Activated T-cell treated with anti-CD3 and anti-CD28 coated beads, Interleukin-2, amount 50 U/mL, for 72 hours (primary cell): ENCODE results near the gene MUC5B. TPM values are rescaled to one million over a fixed set of nuclear protein-coding genes. Genes with fewer than 3 reads are reported as not detected.
"Not testable (repeated sequence)": the region's sequence is repeated elsewhere in the genome, so short reads cannot be mapped to it uniquely, and the experiment has no call there.

ENCODE experiments used
- ATAC-seq, 2 donors: fragments of 150-1000 bp; cut with Tn5 transposase; replicated peaks in 1 of 2; 2 replicates each; pipeline ENCODE4 v1.10.0; 2021; ENCODE audit warnings: moderate library complexity in 2 of 2, mild to moderate bottlenecking in 1 of 2
- DNase-seq, 2 donors: peaks; one replicate each; pipeline ENCODE4 v3.0.0; 2021 to 2022; ENCODE audit warnings: mixed read lengths in 1 of 2
- H3K27ac Mint-ChIP-seq: one replicate; pipeline ENCODE4 v1.8.0; 2022; ENCODE audit warnings: mild to moderate bottlenecking, moderate library complexity, mixed read lengths
- H3K27me3 Mint-ChIP-seq: one replicate; pipeline ENCODE4 v1.8.0; 2022; ENCODE audit warnings: low read depth, mixed read lengths
- H3K36me3 Mint-ChIP-seq, 2 donors: one replicate each; pipeline ENCODE4 v1.8.0; 2022; ENCODE audit warnings: mixed read lengths in 2 of 2, mild to moderate bottlenecking in 1 of 2; ENCODE audit not compliant: insufficient read depth in 2 of 2
- H3K4me1 Mint-ChIP-seq: one replicate; pipeline ENCODE4 v1.8.0; 2022; ENCODE audit warnings: low read depth, mixed read lengths
- H3K4me3 Mint-ChIP-seq, 2 donors: one replicate each; pipeline ENCODE4 v1.8.0; 2022; ENCODE audit warnings: mild to moderate bottlenecking in 2 of 2, mixed read lengths in 2 of 2, moderate library complexity in 2 of 2
- H3K9me3 Mint-ChIP-seq, 2 donors: one replicate each; pipeline ENCODE4 v1.8.0; 2022; ENCODE audit warnings: mixed read lengths in 2 of 2
- total RNA-seq, 2 donors: library from RNA; stranded (reverse); gene quantifications; one replicate each; pipeline ENCODE4 v1.2.3, GENCODE V29; 2022

MUC5B gene, protein sequence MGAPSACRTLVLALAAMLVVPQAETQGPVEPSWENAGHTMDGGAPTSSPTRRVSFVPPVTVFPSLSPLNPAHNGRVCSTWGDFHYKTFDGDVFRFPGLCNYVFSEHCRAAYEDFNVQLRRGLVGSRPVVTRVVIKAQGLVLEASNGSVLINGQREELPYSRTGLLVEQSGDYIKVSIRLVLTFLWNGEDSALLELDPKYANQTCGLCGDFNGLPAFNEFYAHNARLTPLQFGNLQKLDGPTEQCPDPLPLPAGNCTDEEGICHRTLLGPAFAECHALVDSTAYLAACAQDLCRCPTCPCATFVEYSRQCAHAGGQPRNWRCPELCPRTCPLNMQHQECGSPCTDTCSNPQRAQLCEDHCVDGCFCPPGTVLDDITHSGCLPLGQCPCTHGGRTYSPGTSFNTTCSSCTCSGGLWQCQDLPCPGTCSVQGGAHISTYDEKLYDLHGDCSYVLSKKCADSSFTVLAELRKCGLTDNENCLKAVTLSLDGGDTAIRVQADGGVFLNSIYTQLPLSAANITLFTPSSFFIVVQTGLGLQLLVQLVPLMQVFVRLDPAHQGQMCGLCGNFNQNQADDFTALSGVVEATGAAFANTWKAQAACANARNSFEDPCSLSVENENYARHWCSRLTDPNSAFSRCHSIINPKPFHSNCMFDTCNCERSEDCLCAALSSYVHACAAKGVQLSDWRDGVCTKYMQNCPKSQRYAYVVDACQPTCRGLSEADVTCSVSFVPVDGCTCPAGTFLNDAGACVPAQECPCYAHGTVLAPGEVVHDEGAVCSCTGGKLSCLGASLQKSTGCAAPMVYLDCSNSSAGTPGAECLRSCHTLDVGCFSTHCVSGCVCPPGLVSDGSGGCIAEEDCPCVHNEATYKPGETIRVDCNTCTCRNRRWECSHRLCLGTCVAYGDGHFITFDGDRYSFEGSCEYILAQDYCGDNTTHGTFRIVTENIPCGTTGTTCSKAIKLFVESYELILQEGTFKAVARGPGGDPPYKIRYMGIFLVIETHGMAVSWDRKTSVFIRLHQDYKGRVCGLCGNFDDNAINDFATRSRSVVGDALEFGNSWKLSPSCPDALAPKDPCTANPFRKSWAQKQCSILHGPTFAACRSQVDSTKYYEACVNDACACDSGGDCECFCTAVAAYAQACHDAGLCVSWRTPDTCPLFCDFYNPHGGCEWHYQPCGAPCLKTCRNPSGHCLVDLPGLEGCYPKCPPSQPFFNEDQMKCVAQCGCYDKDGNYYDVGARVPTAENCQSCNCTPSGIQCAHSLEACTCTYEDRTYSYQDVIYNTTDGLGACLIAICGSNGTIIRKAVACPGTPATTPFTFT (N-terminal part only)
- not detected for total RNA-seq

DNA sequence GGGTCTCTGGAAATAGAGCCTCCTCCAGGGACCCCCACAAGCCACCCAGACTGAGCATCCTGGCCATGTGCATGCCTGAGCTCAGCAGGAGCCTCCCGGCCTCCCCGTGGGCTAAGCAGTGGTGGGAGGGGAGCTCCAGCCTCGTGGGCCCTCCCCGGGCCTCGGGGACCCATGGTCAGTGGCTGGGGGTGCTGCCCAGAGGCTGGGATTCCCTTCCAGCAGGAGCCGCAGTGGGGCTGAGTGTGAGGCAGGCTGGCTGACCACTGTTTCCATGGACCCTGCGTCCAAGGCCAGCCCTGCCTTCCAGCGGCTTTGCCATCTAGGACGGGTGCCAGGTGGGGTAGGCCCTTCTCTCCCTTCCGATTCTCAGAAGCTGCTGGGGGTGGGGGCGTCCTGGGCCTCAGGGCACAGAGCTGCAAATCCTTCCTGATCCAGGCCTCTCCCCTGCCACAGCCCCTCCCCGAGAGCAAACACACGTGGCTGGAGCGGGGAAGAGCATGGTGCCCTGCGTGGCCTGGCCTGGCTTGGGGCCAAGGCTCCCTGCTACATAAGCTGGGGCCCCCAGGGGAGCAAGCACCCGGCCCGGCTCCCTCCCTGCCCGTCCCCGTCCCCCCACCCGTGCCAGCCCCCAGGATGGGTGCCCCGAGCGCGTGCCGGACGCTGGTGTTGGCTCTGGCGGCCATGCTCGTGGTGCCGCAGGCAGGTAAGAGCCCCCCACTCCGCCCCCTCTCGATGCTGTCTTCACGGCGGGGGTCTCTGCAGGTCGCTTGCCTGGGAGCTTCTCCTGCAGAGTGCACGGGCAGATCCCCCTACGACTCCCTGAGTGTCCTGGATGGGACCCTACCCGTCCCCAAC is at the start of gene MUC5B:
Gene MUC5B (plus strand): TSS at position 576 of the 855 bp plus-strand sequence. CDS start 58 bp downstream, at position 634.
- H3K27ac Mint-ChIP-seq: no peak within 1 kb of the TSS
- H3K4me3 Mint-ChIP-seq: no peak within 1 kb of the TSS
- H3K27me3 Mint-ChIP-seq: no peaks in the 10 kb centered on the region
- no peak for DNase-seq
- no peaks in the 10 kb centered on the region for H3K4me1 Mint-ChIP-seq
- no peaks in the 10 kb centered on the region for H3K9me3 Mint-ChIP-seq
- ATAC-seq: no peak
- no peaks in the 10 kb centered on the region for H3K36me3 Mint-ChIP-seq

GRCh38 chr11:1173396-1173795 is 49.5 kb upstream of the MUC5B start:
- H3K4me1 Mint-ChIP-seq, ATAC-seq, H3K27me3 Mint-ChIP-seq, H3K27ac Mint-ChIP-seq, H3K4me3 Mint-ChIP-seq, DNase-seq: not testable (repeated sequence)
- peaks cover 0 to 10% of the 10 kb centered on the region in 2 donors for H3K36me3 Mint-ChIP-seq
- peaks cover 11 to 22% of the 10 kb centered on the region in 2 donors for H3K9me3 Mint-ChIP-seq

GRCh38 chr11:1174441-1175370 is 48.2 kb upstream of the MUC5B start:
- H3K36me3 Mint-ChIP-seq: peaks cover 0 to 10% of the 10 kb centered on the region in 2 donors

DNA sequence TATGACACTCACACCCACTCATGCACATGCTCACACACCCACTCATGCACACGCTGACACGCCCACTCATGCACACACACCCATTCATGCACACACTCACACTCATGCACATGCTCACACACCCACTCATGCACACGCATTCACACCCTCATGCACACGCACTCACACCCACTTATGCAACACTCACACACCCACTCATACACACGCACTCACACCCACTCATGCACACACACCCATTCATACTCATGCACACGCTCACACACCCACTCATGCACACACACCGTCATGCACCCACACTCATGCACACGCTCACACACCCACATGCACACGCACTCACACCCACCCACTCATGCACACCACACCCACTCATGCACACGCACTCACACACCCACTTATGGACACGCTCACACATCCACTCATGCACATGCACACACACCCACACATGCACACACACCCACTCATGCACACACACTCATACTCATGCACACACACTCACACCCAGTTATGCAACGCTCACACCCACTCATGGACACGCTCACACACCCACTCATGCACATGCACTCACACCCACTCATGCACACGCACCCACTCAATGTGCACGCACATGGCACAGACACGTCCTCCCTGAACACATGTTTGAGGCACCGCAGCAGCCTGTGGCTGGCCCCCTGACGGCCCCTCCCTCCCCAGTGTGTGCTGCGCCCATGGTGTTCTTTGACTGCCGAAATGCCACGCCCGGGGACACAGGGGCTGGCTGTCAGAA is 47.2 kb upstream of the MUC5B start:
- Mint-ChIP-seq H3K9me3 (peaks cover 11 to 16% of the 10 kb centered on the region in 2 donors), H3K4me1 (no peaks in the 10 kb centered on the region), H3K27me3 (no peaks in the 10 kb centered on the region), H3K27ac (no peak overlapping the region), H3K4me3 (no peak overlapping the region), H3K36me3 (peaks cover 0 to 10% of the 10 kb centered on the region in 2 donors)
- ATAC-seq (no peak), DNase-seq (no peak)

More at GRCh38 chr11:1174441-1175370, 48.2 kb upstream of the MUC5B start:
- Mint-ChIP-seq H3K27ac (no peak overlapping the region), H3K27me3 (no peaks in the 10 kb centered on the region), H3K4me1 (no peaks in the 10 kb centered on the region), H3K4me3 (no peak overlapping the region), H3K9me3 (peaks cover 11 to 17% of the 10 kb centered on the region in 2 donors)
- no peak for DNase-seq
- no peak for ATAC-seq

DNA sequence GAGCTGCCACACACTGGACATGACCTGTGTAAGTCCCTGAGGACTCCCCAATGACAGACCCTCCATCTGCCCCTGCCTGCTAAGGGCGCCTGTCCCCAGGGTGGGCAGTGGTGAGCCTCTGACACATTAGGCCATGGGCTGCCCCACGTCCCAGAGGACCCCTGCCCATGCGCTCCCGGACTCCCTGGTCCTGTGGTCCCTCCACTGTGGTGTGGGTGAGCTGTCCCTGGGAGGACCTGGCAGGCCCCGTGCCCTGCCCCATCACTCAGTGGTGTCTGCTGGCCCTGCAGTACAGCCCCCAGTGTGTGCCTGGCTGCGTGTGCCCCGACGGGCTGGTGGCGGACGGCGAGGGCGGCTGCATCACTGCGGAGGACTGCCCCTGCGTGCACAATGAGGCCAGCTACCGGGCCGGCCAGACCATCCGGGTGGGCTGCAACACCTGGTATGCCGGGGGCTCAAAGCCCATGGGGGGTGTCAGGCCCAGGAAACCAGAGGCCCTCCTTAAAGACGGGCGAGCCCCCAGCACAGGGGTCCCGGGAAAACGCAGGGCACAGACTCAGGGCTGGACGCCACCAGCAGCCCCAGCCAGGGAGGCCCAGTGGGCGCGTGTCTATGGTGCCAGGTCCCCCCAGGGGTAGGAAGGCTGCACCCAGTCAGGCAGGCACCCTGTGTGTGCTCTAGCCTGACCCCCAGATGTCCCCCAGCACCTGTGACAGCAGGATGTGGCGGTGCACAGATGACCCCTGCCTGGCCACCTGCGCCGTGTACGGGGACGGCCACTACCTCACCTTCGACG is 46.4 kb upstream of the MUC5B start:
- Mint-ChIP-seq H3K36me3 (peaks cover 0 to 6% of the 10 kb centered on the region in 2 donors), H3K27ac (no peak overlapping the region), H3K27me3 (no peaks in the 10 kb centered on the region), H3K9me3 (peaks cover 7 to 10% of the 10 kb centered on the region in 2 donors), H3K4me3 (no peak overlapping the region), H3K4me1 (no peaks in the 10 kb centered on the region)
- DNase-seq (no peak), ATAC-seq (no peak)

- H3K27me3 Mint-ChIP-seq: no peaks in the 10 kb centered on the region
- H3K9me3 Mint-ChIP-seq: peaks cover 5 to 7% of the 10 kb centered on the region in 2 donors
- DNase-seq (no peak), ATAC-seq (no peak)
- no peak overlapping the region for H3K4me3 Mint-ChIP-seq
- H3K27ac Mint-ChIP-seq: no peak overlapping the region
- no peaks in the 10 kb centered on the region for H3K4me1 Mint-ChIP-seq
- peaks cover 0 to 4% of the 10 kb centered on the region in 2 donors for H3K36me3 Mint-ChIP-seq
These were observed 45.7 kb upstream of the MUC5B start for GRCh38 chr11:1177020-1177770.

- H3K9me3 Mint-ChIP-seq: peaks cover 5 to 7% of the 10 kb centered on the region in 2 donors
- no peaks in the 10 kb centered on the region for H3K27me3 Mint-ChIP-seq
- DNase-seq (no peak), ATAC-seq (no peak)
- no peaks in the 10 kb centered on the region for H3K4me1 Mint-ChIP-seq
- peaks cover 0 to 4% of the 10 kb centered on the region in 2 donors for H3K36me3 Mint-ChIP-seq
- no peak overlapping the region for H3K27ac Mint-ChIP-seq
- H3K4me3 Mint-ChIP-seq: no peak overlapping the region
These were observed 45.1 kb upstream of the MUC5B start for GRCh38 chr11:1177771-1178090.

- Mint-ChIP-seq H3K27ac (no peak overlapping the region), H3K27me3 (no peaks in the 10 kb centered on the region), H3K4me1 (no peaks in the 10 kb centered on the region), H3K36me3 (peaks cover 0 to 4% of the 10 kb centered on the region in 2 donors), H3K4me3 (no peak overlapping the region), H3K9me3 (peaks cover 5 to 7% of the 10 kb centered on the region in 2 donors)
- ATAC-seq: no peak
- no peak for DNase-seq
These were observed 44.5 kb upstream of the MUC5B start for GRCh38 chr11:1178201-1178885.

DNA sequence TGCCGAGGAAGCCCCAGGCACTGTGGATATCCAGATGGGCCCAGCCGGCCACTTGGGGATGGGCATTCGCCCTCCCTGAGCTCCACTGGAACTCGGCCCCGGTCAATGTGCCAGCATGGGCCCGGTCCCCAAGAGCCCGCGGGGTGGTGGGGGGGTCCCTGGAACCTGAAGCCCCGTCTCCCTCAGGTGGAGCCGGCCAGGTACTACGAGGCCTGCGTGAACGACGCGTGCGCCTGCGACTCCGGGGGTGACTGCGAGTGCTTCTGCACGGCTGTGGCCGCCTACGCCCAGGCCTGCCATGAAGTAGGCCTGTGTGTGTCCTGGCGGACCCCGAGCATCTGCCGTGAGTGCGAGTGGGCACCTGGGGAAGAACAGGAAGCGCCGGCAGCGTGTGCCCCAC is 44.0 kb upstream of the MUC5B start:
- no peaks in the 10 kb centered on the region for H3K27me3 Mint-ChIP-seq
- ATAC-seq (no peak), DNase-seq (no peak)
- H3K9me3 Mint-ChIP-seq: peaks cover 5 to 7% of the 10 kb centered on the region in 2 donors
- no peak overlapping the region for H3K27ac Mint-ChIP-seq
- H3K4me1 Mint-ChIP-seq: no peaks in the 10 kb centered on the region
- no peak overlapping the region for H3K4me3 Mint-ChIP-seq
- peaks cover 0 to 4% of the 10 kb centered on the region in 2 donors for H3K36me3 Mint-ChIP-seq
